HG03139 (cell line): Measurements from ENCODE around the gene COL28A1.
"Not testable (repeated sequence)": the region's sequence is repeated elsewhere in the genome, so short reads cannot be mapped to it uniquely, and the experiment has no call there.

ENCODE experiments used
- ATAC-seq: cut with Tn5 transposase; IDR thresholded peaks from one replicate; pipeline ENCODE4 v1.9.1; 2021; ENCODE audit not compliant: unreplicated experiment

Gene COL28A1

GRCh38 chr7:7421826-7422225, 113.8 kb downstream of the COL28A1 start:
- no peak for ATAC-seq

GRCh38 chr7:7418997-7419396, 116.7 kb downstream of the COL28A1 start:
- ATAC-seq, result no peak

GRCh38 chr7:7417851-7418250, 117.8 kb downstream of the COL28A1 start:
- no peak for ATAC-seq

GRCh38 chr7:7417414-7417813, 118.3 kb downstream of the COL28A1 start:
- no peak for ATAC-seq

- ATAC-seq, result no peak
Measured at GRCh38 chr7:7416031-7416858, 119.4 kb downstream of the COL28A1 start.

GRCh38 chr7:7414791-7415603, 120.7 kb downstream of the COL28A1 start:
- no peak for ATAC-seq

GRCh38 chr7:7408001-7408770, 127.5 kb downstream of the COL28A1 start:
- ATAC-seq, result no peak

- ATAC-seq, result no peak
Measured at GRCh38 chr7:7405461-7405860, 130.2 kb downstream of the COL28A1 start.

GRCh38 chr7:7399707-7400106, 136.0 kb downstream of the COL28A1 start:
- ATAC-seq, result no peak

GRCh38 chr7:7395785-7396184, 139.9 kb downstream of the COL28A1 start:
- ATAC-seq, result no peak

GRCh38 chr7:7388164-7388563, 147.5 kb downstream of the COL28A1 start:
- ATAC-seq, result not testable (repeated sequence)

- no peak for ATAC-seq
Measured at GRCh38 chr7:7385421-7385820, 150.3 kb downstream of the COL28A1 start.

- ATAC-seq, result no peak
Measured at GRCh38 chr7:7384228-7384627, 151.4 kb downstream of the COL28A1 start.

GRCh38 chr7:7375538-7375937, 160.1 kb downstream of the COL28A1 start:
- no peak for ATAC-seq

GRCh38 chr7:7370076-7370475, 165.6 kb downstream of the COL28A1 start:
- no peak for ATAC-seq

GRCh38 chr7:7369134-7369533, 166.5 kb downstream of the COL28A1 start:
- no peak for ATAC-seq

GRCh38 chr7:7354674-7355073, 181.0 kb downstream of the COL28A1 start:
- ATAC-seq, result no peak

- ATAC-seq, result no peak
Measured at GRCh38 chr7:7352845-7353244, 182.8 kb downstream of the COL28A1 start.

GRCh38 chr7:7351832-7352231, 183.8 kb downstream of the COL28A1 start:
- no peak for ATAC-seq

- ATAC-seq, result no peak
Measured at GRCh38 chr7:7351156-7351555, 184.5 kb downstream of the COL28A1 start.

GRCh38 chr7:7349156-7349555, 186.5 kb downstream of the COL28A1 start:
- ATAC-seq, result no peak
